Gastroesophageal sphincter (tissue), 4 donors: ENCODE results near the gene ATP6V1D. TPM values are rescaled to one million over a fixed set of nuclear protein-coding genes. Genes with fewer than 3 reads are reported as not detected.
"Not testable (repeated sequence)": the region's sequence is repeated elsewhere in the genome, so short reads cannot be mapped to it uniquely, and the experiment has no call there.

Source experiments
- ATAC-seq: fragments of 150-250 bp; one replicate; pipeline ENCODE4 v1.9.1; 2016; ENCODE audit warnings: mild to moderate bottlenecking, moderate library complexity
- H3K27ac ChIP-seq, 4 donors: fragments of 200-600 bp; sonication (generic) in 3 of 4; 1 replicate in 3 of 4; 2 replicates in 1 of 4; pipeline ENCODE4 v1.5.1; 2016 to 2019
- H3K27me3 ChIP-seq: fragments of 200-600 bp; sonication (generic); one replicate; pipeline ENCODE4 v1.5.1; 2019
- H3K36me3 ChIP-seq, 2 donors: fragments of 200-600 bp; sonication (generic); one replicate each; pipeline ENCODE4 v1.5.1; 2019; ENCODE audit warnings: control low read depth in 1 of 2
- H3K4me1 ChIP-seq, 3 donors: fragments of 200-600 bp; sonication (generic); 1 replicate in 2 of 3; 2 replicates in 1 of 3; pipeline ENCODE4 v1.5.1; 2016 to 2019; ENCODE audit warnings: control low read depth in 2 of 3
- H3K4me3 ChIP-seq, 2 donors: fragments of 200-600 bp; sonication (generic); one replicate each; pipeline ENCODE4 v1.5.1; 2019; ENCODE audit warnings: mild to moderate bottlenecking in 1 of 2, moderate library complexity in 1 of 2
- H3K9me3 ChIP-seq, 3 donors: fragments of 200-600 bp; sonication (generic); one replicate each; pipeline ENCODE4 v1.5.1; 2017 to 2019; ENCODE audit warnings: control low read depth in 2 of 3
- EP300 ChIP-seq: sonication (generic); formaldehyde crosslinking; IDR thresholded peaks from one replicate; pipeline ENCODE4 v1.6.1; 2017; ENCODE audit warnings: antibody characterized with exemption, mild to moderate bottlenecking
- POLR2A ChIP-seq, 2 donors: fragments of 450-650 bp; IDR thresholded peaks; one replicate each; pipeline ENCODE4 v1.6.1; 2017; ENCODE audit warnings: antibody characterized with exemption in 2 of 2, mild to moderate bottlenecking in 2 of 2, moderate library complexity in 1 of 2
- POLR2AphosphoS5 ChIP-seq: sonication (generic); formaldehyde crosslinking; IDR thresholded peaks from one replicate; pipeline ENCODE4 v1.6.1; 2017; ENCODE audit warnings: antibody characterized with exemption
- WGBS, 2 donors: methylation state at CpG; one replicate each; pipeline ENCODE4 v1.1.5; 2018; ENCODE audit warnings: low coverage in 1 of 2; 5-methylcytosine and 5-hydroxymethylcytosine counted together
- total RNA-seq, 4 donors: library from RNA; depleted of rRNA; stranded (reverse); fragments of >200 nt; gene quantifications; one replicate each; pipeline ENCODE4 v1.1.0, GENCODE V29; 2016
- TF ChIP-seq, protein P1 (sequence below), 4 experiments: fragments of 200-600 bp in 2 of 4; fragments of 450-650 bp in 2 of 4; sonication (generic) in 1 of 4; IDR thresholded peaks; one replicate each; pipeline ENCODE4 v1.5.1; 2017 to 2019; ENCODE audit warnings: antibody characterized with exemption in 4 of 4, mild to moderate bottlenecking in 2 of 4, moderate library complexity in 2 of 4

The ATP6V1D gene
- total RNA-seq, 4 donors from 2014 or later = 71.1 to 142 (median 94.3) TPM

DNA sequence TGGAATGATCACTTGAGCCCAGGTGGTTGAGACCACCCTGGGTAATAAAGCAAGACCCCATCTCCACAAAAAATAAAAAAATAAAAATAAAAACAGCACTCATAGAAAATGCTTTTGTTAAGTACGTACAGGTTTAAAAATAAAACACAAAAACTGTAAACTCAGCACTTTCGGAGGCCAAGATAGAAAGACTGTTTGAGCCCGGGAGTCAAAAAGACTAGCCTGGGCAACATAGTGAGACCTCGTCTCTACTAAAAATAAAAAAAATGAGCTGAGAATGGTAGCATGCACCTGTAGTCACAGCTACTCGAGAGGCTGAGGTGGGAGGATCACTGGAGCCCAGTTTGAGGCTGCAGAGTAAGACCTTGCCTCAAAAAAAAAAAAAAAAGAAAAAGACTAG is 7.5 kb downstream of the ATP6V1D start:
- Histone ChIP-seq H3K36me3 (peaks cover 0 to 64% of the 10 kb centered on the region in 2 donors), H3K9me3 (no peaks in the 10 kb centered on the region), H3K4me1 (peaks cover 0 to 20% (median 3%) of the 10 kb centered on the region in 3 donors), H3K27me3 (no peaks in the 10 kb centered on the region), H3K4me3 (no peak overlapping the region), H3K27ac (no peak overlapping the region)
- 62 to 100% methylated on average over 1 to 4 of the region's 5 CpGs for WGBS, 2 donors
- TF ChIP-seq POLR2AphosphoS5 = no peak
- no peak for TF ChIP-seq EP300
- TF ChIP-seq POLR2A (IDR thresholded peaks at IDR 0.05) = no peak
- TF ChIP-seq, protein P1, sequence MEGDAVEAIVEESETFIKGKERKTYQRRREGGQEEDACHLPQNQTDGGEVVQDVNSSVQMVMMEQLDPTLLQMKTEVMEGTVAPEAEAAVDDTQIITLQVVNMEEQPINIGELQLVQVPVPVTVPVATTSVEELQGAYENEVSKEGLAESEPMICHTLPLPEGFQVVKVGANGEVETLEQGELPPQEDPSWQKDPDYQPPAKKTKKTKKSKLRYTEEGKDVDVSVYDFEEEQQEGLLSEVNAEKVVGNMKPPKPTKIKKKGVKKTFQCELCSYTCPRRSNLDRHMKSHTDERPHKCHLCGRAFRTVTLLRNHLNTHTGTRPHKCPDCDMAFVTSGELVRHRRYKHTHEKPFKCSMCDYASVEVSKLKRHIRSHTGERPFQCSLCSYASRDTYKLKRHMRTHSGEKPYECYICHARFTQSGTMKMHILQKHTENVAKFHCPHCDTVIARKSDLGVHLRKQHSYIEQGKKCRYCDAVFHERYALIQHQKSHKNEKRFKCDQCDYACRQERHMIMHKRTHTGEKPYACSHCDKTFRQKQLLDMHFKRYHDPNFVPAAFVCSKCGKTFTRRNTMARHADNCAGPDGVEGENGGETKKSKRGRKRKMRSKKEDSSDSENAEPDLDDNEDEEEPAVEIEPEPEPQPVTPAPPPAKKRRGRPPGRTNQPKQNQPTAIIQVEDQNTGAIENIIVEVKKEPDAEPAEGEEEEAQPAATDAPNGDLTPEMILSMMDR (IDR thresholded peaks at IDR 0.05) = no peak
- ATAC-seq = no peak

DNA sequence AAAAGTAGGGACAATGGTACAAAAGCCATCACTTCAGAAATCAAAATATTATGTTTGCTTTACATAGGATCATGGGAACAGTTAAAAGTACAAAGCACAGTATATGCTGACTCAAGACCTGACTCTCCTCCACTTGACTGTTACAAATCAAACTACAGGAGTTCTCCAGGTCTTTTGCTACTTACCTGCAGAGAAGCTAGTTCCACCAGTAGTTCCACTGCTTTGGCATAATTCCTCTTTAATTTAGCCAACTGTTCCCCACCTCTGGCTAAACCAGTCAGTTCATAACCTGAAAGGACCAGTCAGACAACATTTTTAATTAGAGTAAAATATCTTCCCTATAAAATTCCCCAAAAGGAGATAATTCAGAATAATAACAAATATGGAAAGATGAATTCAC is 14.0 kb downstream of the ATP6V1D start:
- TF ChIP-seq POLR2A (IDR thresholded peaks at IDR 0.05) (no peak), EP300 (no peak), POLR2AphosphoS5 (no peak)
- Histone ChIP-seq H3K27ac (no peak overlapping the region), H3K4me3 (no peak overlapping the region), H3K4me1 (no peaks in the 10 kb centered on the region), H3K36me3 (peaks cover 5 to 98% of the 10 kb centered on the region in 2 donors), H3K9me3 (no peaks in the 10 kb centered on the region), H3K27me3 (no peaks in the 10 kb centered on the region)
- ATAC-seq = no peak

DNA sequence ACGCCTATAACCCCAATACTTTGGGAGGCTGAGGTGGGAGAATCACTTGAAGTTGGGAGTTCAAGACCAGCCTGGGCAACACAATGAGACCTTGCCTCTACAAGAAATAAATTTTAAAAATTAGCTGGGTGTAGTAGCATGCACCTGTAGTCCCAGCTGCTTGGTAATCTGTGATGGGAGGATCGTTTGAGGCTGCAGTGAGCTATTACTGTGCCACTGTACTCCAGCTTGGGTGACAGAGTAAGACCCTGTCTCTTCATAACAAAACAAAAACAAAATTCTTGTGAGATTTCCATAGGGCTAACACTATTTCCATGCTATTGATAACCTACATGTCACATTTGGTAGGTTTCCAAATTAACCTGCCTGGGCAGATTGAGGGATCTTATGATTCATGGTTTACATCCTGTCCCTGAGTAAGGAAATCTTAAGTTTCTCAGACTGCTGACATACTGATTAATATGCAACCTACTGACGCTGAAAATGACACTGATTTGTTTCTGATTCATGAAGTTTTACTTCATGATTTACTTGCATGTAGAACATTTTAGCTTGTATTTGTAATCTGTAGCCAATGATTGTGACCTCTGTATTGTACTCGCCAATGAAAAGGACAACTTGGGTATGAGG is 15.9 kb downstream of the ATP6V1D start:
- Histone ChIP-seq H3K9me3 (no peaks in the 10 kb centered on the region), H3K27me3 (no peaks in the 10 kb centered on the region), H3K4me3 (no peak overlapping the region), H3K4me1 (no peaks in the 10 kb centered on the region), H3K27ac (no peak overlapping the region), H3K36me3 (peaks cover 5 to 98% of the 10 kb centered on the region in 2 donors)
- ATAC-seq = no peak
- WGBS, 2 donors = 76 to 94% methylated on average over 4 of the region's 4 CpGs
- TF ChIP-seq EP300 (no peak), POLR2AphosphoS5 (no peak), POLR2A (IDR thresholded peaks at IDR 0.05) (no peak)
- TF ChIP-seq, protein P1 (IDR thresholded peaks at IDR 0.05) = no peak

DNA sequence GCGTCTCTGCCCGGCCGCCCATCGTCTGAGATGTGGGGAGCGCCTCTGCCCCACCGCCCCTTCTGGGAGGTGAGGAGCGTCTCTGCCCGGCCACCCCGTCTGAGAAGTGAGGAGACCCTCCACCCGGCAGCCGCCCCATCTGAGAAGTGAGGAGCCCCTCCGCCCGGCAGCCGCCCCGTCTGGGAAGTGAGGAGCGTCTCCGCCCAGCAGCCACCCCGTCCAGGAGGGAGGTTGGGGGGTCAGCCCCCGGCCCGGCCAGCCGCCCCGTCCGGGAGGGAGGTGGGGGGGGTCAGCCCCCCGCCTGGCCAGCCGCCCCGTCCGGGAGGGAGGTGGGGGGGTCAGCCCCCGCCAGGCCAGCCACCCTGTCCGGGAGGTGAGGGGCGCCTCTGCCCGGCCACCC is 18.4 kb downstream of the ATP6V1D start:
- H3K9me3 ChIP-seq, H3K27me3 ChIP-seq, H3K27ac ChIP-seq, H3K4me3 ChIP-seq, ATAC-seq, H3K4me1 ChIP-seq: not testable (repeated sequence)
- peaks cover 5 to 98% of the 10 kb centered on the region in 2 donors for H3K36me3 ChIP-seq
- no CpG with 5 or more reads among the region's 31 CpGs for WGBS, 2 donors

DNA sequence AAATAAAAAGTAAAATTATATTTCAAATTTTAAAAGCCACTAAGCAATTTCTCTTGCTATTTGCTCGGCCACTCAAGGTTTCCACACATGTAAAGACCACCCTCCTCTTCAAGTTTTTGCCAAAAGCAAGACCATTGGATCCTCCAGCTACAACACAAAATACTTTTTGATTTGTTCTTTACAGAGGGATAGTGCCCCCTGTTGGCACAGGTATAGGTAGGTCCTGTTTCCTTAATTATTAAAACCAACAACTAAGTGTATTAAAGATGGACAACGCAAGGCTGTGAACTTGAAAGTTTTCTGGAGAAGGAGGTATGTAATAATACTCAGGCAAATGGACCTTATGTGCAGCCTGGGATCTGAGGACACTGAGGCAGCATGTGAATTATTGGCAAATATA is 23.8 kb downstream of the ATP6V1D start:
- H3K4me3 ChIP-seq = no peak overlapping the region
- no peaks in the 10 kb centered on the region for H3K4me1 ChIP-seq
- peaks cover 0 to 90% of the 10 kb centered on the region in 2 donors for H3K36me3 ChIP-seq
- no peak for TF ChIP-seq EP300
- no peak for TF ChIP-seq POLR2A (IDR thresholded peaks at IDR 0.05)
- TF ChIP-seq, protein P1 (IDR thresholded peaks at IDR 0.05) = peak in 1 of 4 experiments; percentile 11
- no peaks in the 10 kb centered on the region for H3K27me3 ChIP-seq
- H3K27ac ChIP-seq = no peak overlapping the region
- 83 to 97% methylated on average over 2 of the region's 2 CpGs for WGBS, 2 donors
- ATAC-seq = no peak
- no peaks in the 10 kb centered on the region for H3K9me3 ChIP-seq

DNA sequence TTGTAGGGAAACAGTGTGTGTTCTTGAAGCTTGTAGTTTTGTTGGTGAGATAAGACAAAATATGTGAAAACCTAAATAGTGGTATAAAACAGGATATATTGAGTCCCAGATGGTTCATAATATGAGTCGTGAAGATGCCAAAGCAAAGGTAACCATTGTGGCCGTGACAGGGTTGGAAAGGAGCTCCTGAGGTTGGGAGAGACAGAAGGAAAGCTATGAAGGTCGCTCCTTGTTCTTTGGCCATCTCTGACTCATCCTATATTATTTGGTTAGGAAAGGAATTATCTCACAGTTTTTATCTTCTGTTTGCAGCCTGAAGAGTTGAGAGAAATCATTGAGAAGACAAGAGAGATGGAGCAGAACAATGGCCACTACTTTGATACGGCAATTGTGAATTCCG is 27.1 kb downstream of the ATP6V1D start:
- no peak overlapping the region for H3K27ac ChIP-seq
- 91 to 94% methylated on average over 5 of the region's 5 CpGs for WGBS, 2 donors
- peaks cover 0 to 77% of the 10 kb centered on the region in 2 donors for H3K36me3 ChIP-seq
- no peak for ATAC-seq
- no peaks in the 10 kb centered on the region for H3K4me1 ChIP-seq
- H3K4me3 ChIP-seq = no peak overlapping the region
- H3K9me3 ChIP-seq = no peaks in the 10 kb centered on the region
- TF ChIP-seq, protein P1 (IDR thresholded peaks at IDR 0.05) = no peak
- TF ChIP-seq POLR2A (IDR thresholded peaks at IDR 0.05) = no peak
- no peak for TF ChIP-seq POLR2AphosphoS5
- no peak for TF ChIP-seq EP300
- no peaks in the 10 kb centered on the region for H3K27me3 ChIP-seq
